Heart left ventricle (tissue), 13 donors: ENCODE data around the gene RASSF5.

ENCODE experiments used
- CTCF ChIP-seq, 12 donors: fragments of 200-600 bp; sonication (generic) in 4 of 12; IDR thresholded peaks; one replicate each; pipeline versions ENCODE4 v1.5.0 to v1.8.0; 2018 to 2022; ENCODE audit warnings: antibody characterized with exemption in 12 of 12, mild to moderate bottlenecking in 5 of 12
- POLR2A ChIP-seq, 2 donors: fragments of 450-650 bp; IDR thresholded peaks; one replicate each; pipeline ENCODE4 v1.6.1; 2017; ENCODE audit warnings: antibody characterized with exemption in 2 of 2, mild to moderate bottlenecking in 2 of 2, moderate library complexity in 2 of 2
- donor health status: ischemic (EF 13 %, LVEDD 7.1; RV severe dilation, severe dysfunction).
- donor health status: DM: no; HTN: yes; CAD: no.
- donor health status: DM: no; HTN: no; CAD: no.
- donor health status: ischemic (EF 25% LVEDD 6.9; RV normal size, moderate dysfunction).
- donor health status: ischemic (EF 25% LVEDD 5.7; RV mildly dilated, moderate dysfunction).
- donor health status: ischemic (EF 35%, LVEDD 5.7; RV mildly dilated, moderate dysfunction).
- donor health status: nonischemic (EF 11% LVEDD 7.7; RV severe dilation, severe dysfunction).
- donor health status: DM: yes; HTN: yes; CAD: no.
- donor health status: PGD.
- donor health status: ischemic (EF 29% LVEDD 5.4; RV normal size, mild dysfunction).
- donor health status: nonischemic (EF 23%, LVEDD 6.1; RV moderate dilation, normal function).

DNA sequence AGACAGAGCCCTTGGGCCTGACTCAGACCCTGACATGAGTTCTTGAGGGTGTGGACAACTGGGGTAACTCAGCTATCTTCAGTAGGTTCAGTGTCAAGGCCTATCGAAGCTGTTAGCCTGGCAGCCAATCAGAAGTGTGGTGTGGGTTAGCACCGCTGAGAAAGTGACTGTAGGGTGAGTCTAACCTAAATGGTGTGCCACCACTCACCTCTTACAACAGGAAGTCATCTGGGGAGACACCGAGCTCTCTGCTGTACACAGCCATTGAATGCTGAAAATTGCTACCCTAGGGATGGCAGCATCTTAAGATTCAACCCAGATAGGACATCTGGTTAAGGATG is 44.6 kb downstream of the RASSF5 start:
- TF ChIP-seq CTCF (IDR thresholded peaks at IDR 0.05) (no peak), POLR2A (IDR thresholded peaks at IDR 0.05) (no peak)
